Measurements from ENCODE around the gene OGFOD3. TPM values are rescaled to one million over a fixed set of nuclear protein-coding genes. Genes with fewer than 3 reads are reported as not detected.

The OGFOD3 gene
- polyA plus RNA-seq, 2 of the 4 experiments (the other 2 are of a cell fraction): 15.2 to 19.8 TPM

DNA sequence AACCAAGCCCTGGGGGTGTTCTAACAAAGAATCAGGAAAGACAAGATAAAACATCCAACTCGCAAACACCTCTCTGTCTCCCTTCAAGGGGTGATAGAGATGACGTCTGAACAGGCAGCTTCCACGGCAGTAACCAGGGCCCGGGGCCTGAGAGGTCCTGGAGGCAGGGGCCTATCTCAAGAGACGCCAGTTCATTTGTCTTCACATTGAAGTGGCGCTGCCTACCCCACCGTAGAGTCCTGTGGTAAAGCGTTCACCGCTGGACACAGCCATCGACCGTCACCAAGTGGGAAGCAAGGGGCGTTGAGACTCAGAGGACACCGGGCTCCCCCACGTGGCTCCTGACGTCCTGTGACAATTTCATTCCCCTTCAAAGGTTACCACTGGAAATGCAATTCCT, 25.4 kb downstream of the OGFOD3 start:
- DNase-seq (ENCODE audit: low read depth in 1 of 2, low spot score in 1 of 2): no peak
- CTCF ChIA-PET: interaction anchor here (1.2 to 1.4 kb wide), 3 partner anchors 11 to 162 kb away, joined by 3 read pairs; no protein-coding TSS in a partner anchor
- no peak overlapping the region for H3K27ac ChIP-seq
- POLR2A ChIA-PET: interaction anchor here (0.5 kb wide), 1 partner anchor 24 kb away, joined by 3 read pairs; no protein-coding TSS in a partner anchor
- no peak overlapping the region for H3K4me2 ChIP-seq
- 91% methylated on average over 15 of the region's 15 CpGs for WGBS (ENCODE audit: missing lambda C conversion rate)
- no peak for ATAC-seq
- no peak for FAIRE-seq
- TF ChIP-seq PHF8 (IDR thresholded peaks at IDR 0.05; ENCODE audit: borderline replicate concordance, low read depth) (no peak), MAZ (IDR thresholded peaks at IDR 0.05; ENCODE audit: borderline replicate concordance, low read depth, low read length) (no peak), HDAC2 (IDR thresholded peaks at IDR 0.05) (no peak), HEYL (CRISPR knock-in tag; IDR thresholded peaks at IDR 0.05) (no peak), FOSL2 (IDR thresholded peaks at IDR 0.05) (no peak), FOSL2 (CRISPR knock-in tag; IDR thresholded peaks at IDR 0.05) (no peak)
- TF ChIP-seq, protein P1, sequence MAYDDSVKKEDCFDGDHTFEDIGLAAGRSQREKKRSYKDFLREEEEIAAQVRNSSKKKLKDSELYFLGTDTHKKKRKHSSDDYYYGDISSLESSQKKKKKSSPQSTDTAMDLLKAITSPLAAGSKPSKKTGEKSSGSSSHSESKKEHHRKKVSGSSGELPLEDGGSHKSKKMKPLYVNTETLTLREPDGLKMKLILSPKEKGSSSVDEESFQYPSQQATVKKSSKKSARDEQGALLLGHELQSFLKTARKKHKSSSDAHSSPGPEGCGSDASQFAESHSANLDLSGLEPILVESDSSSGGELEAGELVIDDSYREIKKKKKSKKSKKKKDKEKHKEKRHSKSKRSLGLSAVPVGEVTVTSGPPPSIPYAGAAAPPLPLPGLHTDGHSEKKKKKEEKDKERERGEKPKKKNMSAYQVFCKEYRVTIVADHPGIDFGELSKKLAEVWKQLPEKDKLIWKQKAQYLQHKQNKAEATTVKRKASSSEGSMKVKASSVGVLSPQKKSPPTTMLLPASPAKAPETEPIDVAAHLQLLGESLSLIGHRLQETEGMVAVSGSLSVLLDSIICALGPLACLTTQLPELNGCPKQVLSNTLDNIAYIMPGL (CRISPR knock-in tag; IDR thresholded peaks at IDR 0.05; ENCODE audit: borderline replicate concordance): no peak
- H3K9me3 ChIP-seq: no peaks in the 10 kb centered on the region
- H3K4me3 ChIP-seq: no peak overlapping the region
- peaks cover 13% of the 10 kb centered on the region for H3K4me1 ChIP-seq

DNA sequence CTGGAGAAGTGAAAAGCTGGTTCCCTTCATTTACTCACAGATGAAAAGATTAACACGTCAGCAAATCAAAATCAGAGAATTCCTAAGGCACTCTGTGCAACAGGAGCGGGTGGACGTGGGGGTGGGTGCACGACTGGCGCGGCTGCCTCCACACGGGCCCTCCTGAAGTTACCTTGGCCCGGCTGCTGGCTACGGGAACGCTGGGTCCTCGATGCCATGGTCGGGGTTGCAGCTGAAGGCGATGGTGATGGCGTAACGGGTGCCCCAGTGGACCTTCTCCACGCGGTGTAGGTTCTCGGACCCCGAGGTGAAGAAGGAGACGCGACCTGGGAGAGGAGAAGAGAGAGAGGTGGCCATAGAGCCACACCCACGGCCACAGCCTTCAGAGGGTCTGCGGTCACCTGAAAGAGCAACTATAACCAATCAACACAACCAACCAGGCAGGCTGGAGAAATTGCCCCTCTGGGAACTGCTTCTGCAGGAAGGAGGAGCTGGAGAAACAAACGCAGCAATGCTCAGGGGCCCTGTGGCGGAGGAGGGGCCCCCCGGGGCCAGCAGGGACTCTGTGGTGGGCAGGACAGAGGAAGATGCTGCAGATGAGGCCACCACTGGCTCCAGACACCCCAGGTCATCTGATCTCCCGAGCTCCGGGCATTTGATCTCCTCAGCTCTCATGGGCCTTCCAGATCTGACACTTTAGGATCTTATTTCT, 26.0 kb downstream of the OGFOD3 start:
- ChIA-PET CTCF (interaction anchor here (1.2 to 1.4 kb wide), 4 partner anchors 10 to 162 kb away, joined by 3 to 5 read pairs (median 3); no protein-coding TSS in a partner anchor), POLR2A (interaction anchor here (0.5 kb wide), 1 partner anchor 25 kb away, joined by 3 read pairs; no protein-coding TSS in a partner anchor)
- 85% methylated on average over 28 of the region's 28 CpGs for WGBS (ENCODE audit: missing lambda C conversion rate)
- FAIRE-seq (no peak), ATAC-seq (no peak), DNase-seq (ENCODE audit: low read depth in 1 of 2, low spot score in 1 of 2) (no peak)
- Histone ChIP-seq H3K4me1 (peaks cover 9% of the 10 kb centered on the region; the same call in 2 of the 3 replicates), H3K27ac (no peak overlapping the region), H3K9me3 (no peaks in the 10 kb centered on the region), H3K4me3 (no peak overlapping the region), H3K4me2 (no peak overlapping the region)
- TF ChIP-seq, protein P1 (CRISPR knock-in tag; IDR thresholded peaks at IDR 0.05; ENCODE audit: borderline replicate concordance): no peak
- TF ChIP-seq PHF8 (IDR thresholded peaks at IDR 0.05; ENCODE audit: borderline replicate concordance, low read depth): no peak
- TF ChIP-seq POLR2A (IDR thresholded peaks at IDR 0.05; ENCODE audit: low read length): no peak
- no peak for TF ChIP-seq ZC3H11A (IDR thresholded peaks at IDR 0.05)
- no peak for TF ChIP-seq GATA3 (IDR thresholded peaks at IDR 0.05; ENCODE audit: borderline replicate concordance)
- TF ChIP-seq, protein P2, sequence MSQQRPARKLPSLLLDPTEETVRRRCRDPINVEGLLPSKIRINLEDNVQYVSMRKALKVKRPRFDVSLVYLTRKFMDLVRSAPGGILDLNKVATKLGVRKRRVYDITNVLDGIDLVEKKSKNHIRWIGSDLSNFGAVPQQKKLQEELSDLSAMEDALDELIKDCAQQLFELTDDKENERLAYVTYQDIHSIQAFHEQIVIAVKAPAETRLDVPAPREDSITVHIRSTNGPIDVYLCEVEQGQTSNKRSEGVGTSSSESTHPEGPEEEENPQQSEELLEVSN (IDR thresholded peaks at IDR 0.05; ENCODE audit: borderline replicate concordance, low read depth): no peak

DNA sequence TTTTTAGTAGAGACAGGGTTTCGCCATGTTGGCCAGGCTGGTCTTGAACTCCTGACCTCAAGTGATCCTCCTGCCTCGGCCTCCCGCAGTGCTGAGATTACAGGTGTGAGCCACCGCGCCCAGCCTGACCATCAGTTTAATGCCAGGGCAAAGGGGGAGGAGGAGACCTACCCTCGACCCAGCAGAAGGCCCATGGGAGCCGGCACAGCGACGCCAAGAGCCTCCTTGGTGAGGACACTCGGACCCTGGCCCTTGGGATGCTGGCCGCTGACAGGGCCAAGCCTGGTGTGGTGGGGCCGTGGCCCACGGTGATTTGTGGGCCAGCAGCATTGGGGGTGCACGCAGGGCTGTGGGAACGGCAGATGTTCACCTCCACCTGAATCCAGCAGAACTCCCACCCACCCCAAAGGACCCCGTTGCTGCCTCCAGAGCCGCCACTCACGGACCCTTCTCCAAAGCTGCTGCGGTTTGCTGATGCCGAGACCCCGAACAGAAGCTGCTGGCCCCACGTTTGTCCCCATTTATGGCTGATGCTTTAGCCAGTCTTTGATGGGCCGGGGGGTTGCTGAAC, 26.8 kb downstream of the OGFOD3 start:
- POLR2A ChIA-PET: no interaction called here
- H3K4me2 ChIP-seq: no peak overlapping the region
- H3K27ac ChIP-seq: no peak overlapping the region
- TF ChIP-seq JUNB (IDR thresholded peaks at IDR 0.05) (no peak), JUN (IDR thresholded peaks at IDR 0.05) (no peak)
- TF ChIP-seq, protein P3, sequence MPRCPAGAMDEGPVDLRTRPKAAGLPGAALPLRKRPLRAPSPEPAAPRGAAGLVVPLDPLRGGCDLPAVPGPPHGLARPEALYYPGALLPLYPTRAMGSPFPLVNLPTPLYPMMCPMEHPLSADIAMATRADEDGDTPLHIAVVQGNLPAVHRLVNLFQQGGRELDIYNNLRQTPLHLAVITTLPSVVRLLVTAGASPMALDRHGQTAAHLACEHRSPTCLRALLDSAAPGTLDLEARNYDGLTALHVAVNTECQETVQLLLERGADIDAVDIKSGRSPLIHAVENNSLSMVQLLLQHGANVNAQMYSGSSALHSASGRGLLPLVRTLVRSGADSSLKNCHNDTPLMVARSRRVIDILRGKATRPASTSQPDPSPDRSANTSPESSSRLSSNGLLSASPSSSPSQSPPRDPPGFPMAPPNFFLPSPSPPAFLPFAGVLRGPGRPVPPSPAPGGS (IDR thresholded peaks at IDR 0.05): no peak
- TF ChIP-seq, protein P4, sequence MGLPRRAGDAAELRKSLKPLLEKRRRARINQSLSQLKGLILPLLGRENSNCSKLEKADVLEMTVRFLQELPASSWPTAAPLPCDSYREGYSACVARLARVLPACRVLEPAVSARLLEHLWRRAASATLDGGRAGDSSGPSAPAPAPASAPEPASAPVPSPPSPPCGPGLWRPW (IDR thresholded peaks at IDR 0.05): no peak
- no peak overlapping the region for H3K4me3 ChIP-seq
- CTCF ChIA-PET: interaction anchor here (1.2 to 1.5 kb wide), 3 partner anchors 40 to 156 kb away, joined by 3 to 5 read pairs (median 3); no protein-coding TSS in a partner anchor
- no peak for FAIRE-seq
- DNase-seq (ENCODE audit: low read depth in 1 of 2, low spot score in 1 of 2): no peak
- peaks cover 3% of the 10 kb centered on the region; the same call in 2 of the 3 replicates for H3K4me1 ChIP-seq
- WGBS (ENCODE audit: missing lambda C conversion rate): 96% methylated on average over 13 of the region's 23 CpGs
- H3K9me3 ChIP-seq: no peaks in the 10 kb centered on the region
- no peak for ATAC-seq
